Islet precursor cell (in vitro differentiated cells): ENCODE results near the gene TPR.
"Not testable (repeated sequence)": the region's sequence is repeated elsewhere in the genome, so short reads cannot be mapped to it uniquely, and the experiment has no call there.

Source experiments
- DNase-seq: peaks from one replicate; pipeline ENCODE4 v3.0.0-alpha.2; 2018

The TPR gene

GRCh38 chr1:186375152-186375928, at the start of gene TPR, which contains the start of gene ODR4:
TSS of gene TPR (minus strand) at chr1:186375253. CDS start at chr1:186375028, 225 bp downstream.
TSS of gene ODR4 (plus strand) at chr1:186375838. CDS start at chr1:186379786, 3,948 bp downstream.
- DNase-seq: peak; percentile 99

- no peak for DNase-seq
Observed at GRCh38 chr1:186424539-186424938, 49.5 kb upstream of the TPR start.

GRCh38 chr1:186421446-186421845, 46.4 kb upstream of the TPR start:
- no peak for DNase-seq

- no peak for DNase-seq
Observed at GRCh38 chr1:186420923-186421322, 45.9 kb upstream of the TPR start.

- DNase-seq: no peak
Observed at GRCh38 chr1:186420311-186420710, 45.3 kb upstream of the TPR start.

- no peak for DNase-seq
Observed at GRCh38 chr1:186418503-186418902, 43.5 kb upstream of the TPR start.

- no peak for DNase-seq
Observed at GRCh38 chr1:186413319-186413718, 38.3 kb upstream of the TPR start.

- DNase-seq: no peak
Observed at GRCh38 chr1:186409091-186409490, 34.0 kb upstream of the TPR start.

GRCh38 chr1:186404454-186405051, 29.5 kb upstream of the TPR start:
- no peak for DNase-seq

- DNase-seq: no peak
Observed at GRCh38 chr1:186403632-186404031, 28.6 kb upstream of the TPR start.

GRCh38 chr1:186401446-186401845, 26.4 kb upstream of the TPR start:
- not testable (repeated sequence) for DNase-seq

GRCh38 chr1:186392711-186393110, 17.7 kb upstream of the TPR start:
- DNase-seq: not testable (repeated sequence)

GRCh38 chr1:186391841-186392240, 16.8 kb upstream of the TPR start:
- no peak for DNase-seq

- DNase-seq: no peak
Observed at GRCh38 chr1:186390925-186391324, 15.9 kb upstream of the TPR start.

- DNase-seq: no peak
Observed at GRCh38 chr1:186386725-186387383, 11.8 kb upstream of the TPR start.

GRCh38 chr1:186375929-186376319, 871 bp upstream of the TPR start:
- DNase-seq: no peak

GRCh38 chr1:186374303-186375151, 526 bp downstream of the TPR start:
- DNase-seq: peak; percentile 55

GRCh38 chr1:186347837-186348691, 27.0 kb downstream of the TPR start:
- peak; percentile 90 for DNase-seq

- DNase-seq: no peak
Observed at GRCh38 chr1:186340772-186341171, 34.3 kb downstream of the TPR start.

- no peak for DNase-seq
Observed at GRCh38 chr1:186337554-186337953, 37.5 kb downstream of the TPR start.

GRCh38 chr1:186330758-186331157, 44.3 kb downstream of the TPR start:
- no peak for DNase-seq

- no peak for DNase-seq
Observed at GRCh38 chr1:186327331-186327730, 47.7 kb downstream of the TPR start.
